ENCODE results near the gene CLEC18B. TPM values are rescaled to one million over a fixed set of nuclear protein-coding genes. Genes with fewer than 3 reads are reported as not detected.
"Not testable (repeated sequence)": the region's sequence is repeated elsewhere in the genome, so short reads cannot be mapped to it uniquely, and the experiment has no call there.

CLEC18B gene
- total RNA-seq, 1 experiment from 2014 or later, result 0.87 TPM

DNA sequence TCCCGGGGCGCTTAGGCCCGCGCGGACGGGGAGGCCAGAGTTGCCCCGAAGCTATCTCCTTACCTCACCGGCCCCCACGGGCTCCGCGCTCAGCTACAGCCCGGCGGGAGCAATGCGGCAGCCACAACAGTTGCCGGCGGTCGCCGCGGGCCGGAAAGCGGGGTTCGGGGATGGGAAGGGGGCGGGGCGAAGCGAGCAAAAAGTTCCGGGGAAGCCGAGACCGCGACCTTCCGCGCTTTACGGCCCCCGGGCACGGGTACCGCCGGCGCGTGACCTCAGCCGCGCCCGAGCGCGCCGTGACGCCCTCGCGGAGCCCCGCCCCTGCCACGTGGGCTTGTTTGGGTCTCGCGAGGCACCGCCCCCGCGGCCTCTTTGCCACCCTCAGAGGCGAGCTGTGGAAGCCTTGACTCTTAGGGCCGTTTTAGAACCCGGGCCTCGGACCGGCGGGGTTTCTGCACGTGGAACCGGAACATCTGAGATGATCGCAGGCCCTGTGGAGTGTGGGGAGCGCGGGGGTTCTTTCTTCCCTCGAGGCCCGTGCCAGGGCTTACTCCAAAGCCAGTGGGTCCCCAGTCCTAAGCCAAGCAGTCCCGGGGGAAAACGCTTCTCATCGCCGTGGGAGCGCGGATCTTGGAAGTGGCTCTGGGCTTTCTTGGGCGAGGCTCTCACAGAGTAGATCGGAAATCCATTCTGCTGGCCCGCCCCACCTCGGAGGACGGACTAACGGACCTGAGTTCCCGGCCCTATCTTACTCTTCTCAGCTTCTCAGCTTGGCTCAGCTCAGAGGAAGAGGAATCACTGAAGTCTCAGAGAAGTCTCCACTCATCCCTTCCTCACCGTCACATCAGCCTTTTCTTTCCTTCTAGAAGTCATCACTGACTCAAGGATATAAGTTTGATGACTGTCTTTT, 53.0 kb downstream of the CLEC18B start:
- ATAC-seq (peak; percentile 95), DNase-seq (peak; percentile 91)
- CTCF ChIA-PET; H3K27ac ChIP-seq (ENCODE audit: low read length); H3K4me1 ChIP-seq (ENCODE audit: insufficient read depth, low read length); intact Hi-C loops (cut with micrococcal nuclease); H3K27me3 ChIP-seq (ENCODE audit: low read length); POLR2A ChIA-PET (ENCODE audit: unreplicated experiment); H3K9me2 ChIP-seq (replicated peaks; ENCODE audit: low read length); H4K20me1 ChIP-seq (ENCODE audit: low read length); H3K36me3 ChIP-seq (ENCODE audit: low read depth, low read length); H3K9me3 ChIP-seq (ENCODE audit: low read length); H3F3A ChIP-seq (ENCODE audit: low read length, unreplicated experiment): not testable (repeated sequence)
- Histone ChIP-seq H3K4me3 (ENCODE audit: low read length) (peak overlapping the region; percentile 97), H3K79me2 (ENCODE audit: low read length) (peaks cover 33% of the 10 kb centered on the region), H3K9ac (ENCODE audit: low read length) (peak overlapping the region; percentile 83), H3K4me2 (ENCODE audit: low read length) (peak overlapping the region; percentile 92), H2AFZ (ENCODE audit: low read length) (peak overlapping the region; percentile 82)
- TSS peak; percentile 98 for BruUV-seq (replicated peaks)

DNA sequence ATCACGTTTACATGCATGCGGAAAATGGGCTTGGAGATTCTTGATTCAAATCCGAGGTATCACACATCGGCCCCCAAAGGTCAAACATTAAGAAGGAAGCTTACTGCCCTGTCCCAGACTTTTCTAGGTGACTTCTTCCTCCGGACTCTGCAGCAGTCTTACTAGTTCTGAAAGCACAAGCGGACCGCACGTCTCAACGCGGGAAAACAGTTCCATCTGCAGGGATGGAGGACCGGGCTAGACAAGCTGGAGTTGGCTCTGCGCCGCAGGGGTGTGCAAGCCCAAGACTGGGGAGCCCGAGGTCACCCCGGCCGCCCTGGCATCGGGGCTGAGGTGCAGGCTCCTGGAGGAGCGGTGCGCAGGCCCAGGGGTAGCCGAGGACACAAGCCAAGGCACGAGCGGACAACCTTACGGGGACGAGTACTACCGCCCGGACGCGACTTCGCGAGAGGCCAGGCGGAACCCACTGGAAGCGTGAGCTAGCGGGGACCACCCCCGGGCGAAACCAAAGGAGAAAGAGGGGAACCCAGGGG, 53.7 kb downstream of the CLEC18B start:
- H3K27ac ChIP-seq (ENCODE audit: low read length); intact Hi-C loops (cut with micrococcal nuclease); H3K9me2 ChIP-seq (replicated peaks; ENCODE audit: low read length); H4K20me1 ChIP-seq (ENCODE audit: low read length); H3K4me1 ChIP-seq (ENCODE audit: insufficient read depth, low read length); H3K9me3 ChIP-seq (ENCODE audit: low read length); H3K27me3 ChIP-seq (ENCODE audit: low read length); DNase-seq; POLR2A ChIA-PET (ENCODE audit: unreplicated experiment); CTCF ChIA-PET; H3F3A ChIP-seq (ENCODE audit: low read length, unreplicated experiment); H3K36me3 ChIP-seq (ENCODE audit: low read depth, low read length): not testable (repeated sequence)
- peak overlapping the region; percentile 97 for H3K4me3 ChIP-seq (ENCODE audit: low read length)
- H3K79me2 ChIP-seq (ENCODE audit: low read length), result peaks cover 33% of the 10 kb centered on the region
- H3K4me2 ChIP-seq (ENCODE audit: low read length), result peak overlapping the region; percentile 92
- peak; percentile 47 for ATAC-seq
- peak overlapping the region; percentile 83 for H3K9ac ChIP-seq (ENCODE audit: low read length)
- peak overlapping the region; percentile 82 for H2AFZ ChIP-seq (ENCODE audit: low read length)
- TSS peak; percentile 51 for BruUV-seq (replicated peaks)

DNA sequence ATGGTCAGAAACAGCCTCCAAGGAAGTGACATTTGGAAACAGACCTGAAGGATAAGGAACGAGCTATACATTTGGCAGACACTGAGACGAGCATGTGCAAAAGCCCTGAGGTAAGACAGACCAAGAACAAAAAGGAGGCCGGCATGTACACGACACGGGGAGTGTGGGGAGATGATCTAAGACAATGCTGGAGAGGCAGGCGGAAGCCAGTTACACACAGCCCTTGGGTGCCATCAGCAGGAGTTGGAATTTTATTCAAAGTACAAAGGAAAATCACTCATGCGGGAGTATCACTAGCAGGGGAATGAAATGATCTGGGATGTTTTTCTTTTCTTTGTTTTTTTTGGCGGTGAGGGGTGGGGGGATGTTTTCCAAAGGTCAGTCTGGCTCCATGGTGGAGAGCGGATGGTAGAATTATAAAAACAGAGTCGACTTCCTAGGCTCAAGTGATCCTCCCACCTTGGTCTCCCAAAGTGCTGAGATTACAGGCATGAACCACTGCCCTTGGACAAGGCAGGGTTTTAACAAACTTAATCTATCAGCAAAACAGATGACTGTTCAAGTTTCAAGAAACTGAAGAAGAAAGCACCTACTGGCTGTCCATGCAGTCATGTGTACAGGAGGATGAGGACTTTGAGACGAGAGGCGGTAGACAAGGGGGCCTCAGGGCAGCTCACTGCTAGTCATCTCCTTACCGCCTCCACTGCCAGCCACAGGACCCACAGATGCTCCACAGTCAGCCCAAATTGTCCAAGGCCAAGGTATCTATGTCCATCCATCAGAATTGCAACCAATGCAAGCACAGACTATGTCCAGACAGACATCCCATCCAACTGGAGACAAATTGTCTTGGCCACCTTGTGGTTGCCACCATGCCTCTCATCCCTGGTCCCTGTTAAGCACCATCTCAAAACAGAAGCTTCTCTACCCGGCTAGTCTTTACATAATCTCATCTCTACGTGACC, 59.4 kb downstream of the CLEC18B start:
- BruUV-seq (replicated peaks); H3F3A ChIP-seq (ENCODE audit: low read length, unreplicated experiment); H3K4me1 ChIP-seq (ENCODE audit: insufficient read depth, low read length); H3K9ac ChIP-seq (ENCODE audit: low read length); DNase-seq; POLR2A ChIA-PET (ENCODE audit: unreplicated experiment); H4K20me1 ChIP-seq (ENCODE audit: low read length); H3K9me3 ChIP-seq (ENCODE audit: low read length); H3K36me3 ChIP-seq (ENCODE audit: low read depth, low read length); H3K27ac ChIP-seq (ENCODE audit: low read length); H2AFZ ChIP-seq (ENCODE audit: low read length); H3K9me2 ChIP-seq (replicated peaks; ENCODE audit: low read length); ATAC-seq; H3K27me3 ChIP-seq (ENCODE audit: low read length); intact Hi-C loops (cut with micrococcal nuclease); H3K4me3 ChIP-seq (ENCODE audit: low read length); CTCF ChIA-PET; H3K4me2 ChIP-seq (ENCODE audit: low read length): not testable (repeated sequence)
- peaks cover 23% of the 10 kb centered on the region for H3K79me2 ChIP-seq (ENCODE audit: low read length)

Other genes starting within 250 kb of the CLEC18B start
- gene PSMD7, start 124.7 kb downstream of the CLEC18B start, total RNA-seq (2014; rRNA removed), result 70.3 and 75.3 TPM in 2 replicates
- gene NPIPB15, start 45.2 kb downstream of the CLEC18B start, total RNA-seq (2014; rRNA removed), result not detected in 2 replicates
- gene GLG1, start 185.6 kb upstream of the CLEC18B start, total RNA-seq (2014; rRNA removed), result 63.5 and 86.4 TPM in 2 replicates
- 30.5 and 32.8 TPM in 2 replicates for gene RFWD3, start 245.4 kb upstream of the CLEC18B start, total RNA-seq (2014; rRNA removed)

Data from PC-3 (cell line).